Brain microvascular endothelial cell (primary cell): Measurements from ENCODE around the gene LRRC8A.

Source experiments
- DNase-seq: peaks from one replicate; pipeline ENCODE4 v3.0.0-alpha.2; 2020
- H3K27ac ChIP-seq: fragments of 250-450 bp; sonication (Bioruptor Pico); 2 replicates; pipeline ENCODE4 v1.5.1; 2020; ENCODE audit warnings: mild to moderate bottlenecking, moderate library complexity
- H3K27me3 ChIP-seq: fragments of 250-450 bp; sonication (Bioruptor Pico); replicated peaks from 2 replicates; pipeline ENCODE4 v1.5.1; 2020; ENCODE audit warnings: mild to moderate bottlenecking
- H3K36me3 ChIP-seq: fragments of 250-450 bp; sonication (Bioruptor Pico); replicated peaks from 2 replicates; pipeline ENCODE4 v1.5.1; 2020; ENCODE audit warnings: mild to moderate bottlenecking
- H3K4me3 ChIP-seq: 2 replicates; pipeline ENCODE4 v1.5.1; 2011; ENCODE audit warnings: low read depth, mild to moderate bottlenecking, control low read depth, low read length, moderate library complexity
- CTCF ChIP-seq: IDR thresholded peaks from 2 replicates; pipeline ENCODE4 v1.5.1; 2011; ENCODE audit warnings: low read depth, mild to moderate bottlenecking, moderate library complexity, low read length, control low read depth, inconsistent platforms; ENCODE audit errors: missing control alignments
- in situ Hi-C: cut with HindIII; loops from 2 replicates; pipeline ENCODE4 v1.10.0; 2017; ENCODE audit warnings: low sequenced_read_pairs, low pct_ligation_motif_present

LRRC8A gene

DNA sequence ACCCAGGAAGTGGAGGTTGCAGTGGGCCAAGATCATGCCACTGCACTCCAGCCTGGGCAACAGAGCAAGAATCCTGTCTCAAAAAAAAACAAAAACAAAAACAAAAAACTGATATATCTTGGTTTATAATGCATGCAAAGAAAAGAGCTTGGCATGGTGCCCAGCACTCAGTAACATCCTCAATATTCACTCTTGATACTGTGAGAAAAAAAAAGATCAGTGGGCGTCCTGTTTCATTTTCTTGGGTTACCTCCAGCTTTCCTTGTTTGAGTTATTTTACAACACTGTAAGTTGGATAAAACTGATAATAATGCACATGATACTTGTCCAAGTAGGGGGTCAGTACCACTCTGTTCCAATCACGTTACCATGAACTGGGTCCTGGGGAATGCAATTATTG is 46.7 kb downstream of the LRRC8A start:
- no peak overlapping the region for H3K27ac ChIP-seq
- in situ Hi-C loops, result no loop called here
- H3K27me3 ChIP-seq, result no peaks in the 10 kb centered on the region
- no peak overlapping the region for H3K4me3 ChIP-seq
- no peak for DNase-seq
- H3K36me3 ChIP-seq, result no peaks in the 10 kb centered on the region
- no peak for TF ChIP-seq CTCF

DNA sequence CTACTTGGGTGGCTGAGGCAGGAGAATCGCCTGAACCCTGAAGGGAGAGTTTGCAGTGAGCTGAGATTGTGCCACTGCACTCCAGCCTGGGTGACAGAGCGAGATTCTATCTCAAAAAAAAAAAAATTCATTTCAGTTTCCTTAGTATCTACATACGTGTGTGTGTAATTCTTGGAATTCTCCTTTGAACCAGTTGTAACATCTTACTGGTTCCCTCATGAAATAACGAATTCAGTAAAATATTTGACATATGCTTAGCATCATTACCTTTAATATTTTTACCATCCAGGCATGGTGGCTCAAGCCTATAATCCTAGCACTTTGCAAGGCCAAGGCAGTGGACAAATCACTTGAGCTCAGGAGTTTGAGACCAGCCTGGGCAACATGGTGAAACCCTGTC is 47.6 kb downstream of the LRRC8A start:
- TF ChIP-seq CTCF, result no peak
- no peak overlapping the region for H3K27ac ChIP-seq
- in situ Hi-C loops, result no loop called here
- no peaks in the 10 kb centered on the region for H3K27me3 ChIP-seq
- no peaks in the 10 kb centered on the region for H3K36me3 ChIP-seq
- no peak for DNase-seq
- no peak overlapping the region for H3K4me3 ChIP-seq

DNA sequence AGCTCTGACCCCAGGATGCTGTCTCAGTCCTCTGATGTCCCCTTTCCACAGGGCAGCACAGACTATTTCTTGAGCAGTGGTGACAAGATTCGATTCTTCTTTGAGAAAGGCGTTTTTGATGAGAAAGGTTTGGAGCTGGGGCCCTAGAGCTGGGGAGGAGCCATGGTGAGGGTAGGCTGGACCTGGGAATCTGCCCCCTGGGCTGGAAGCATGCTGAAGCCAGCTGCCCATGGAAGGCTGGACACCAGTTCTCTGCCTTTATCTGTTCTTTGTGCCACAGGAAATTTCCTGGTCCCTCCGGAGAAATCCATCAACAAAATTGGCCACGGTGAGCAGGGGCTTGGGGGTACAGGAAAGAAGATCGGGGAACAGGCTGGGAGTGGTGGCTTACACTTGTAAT is 51.8 kb downstream of the LRRC8A start:
- DNase-seq, result no peak
- TF ChIP-seq CTCF, result no peak
- Histone ChIP-seq H3K27ac (no peak overlapping the region), H3K36me3 (no peaks in the 10 kb centered on the region), H3K4me3 (no peak overlapping the region), H3K27me3 (no peaks in the 10 kb centered on the region)
- in situ Hi-C loops, result no loop called here

DNA sequence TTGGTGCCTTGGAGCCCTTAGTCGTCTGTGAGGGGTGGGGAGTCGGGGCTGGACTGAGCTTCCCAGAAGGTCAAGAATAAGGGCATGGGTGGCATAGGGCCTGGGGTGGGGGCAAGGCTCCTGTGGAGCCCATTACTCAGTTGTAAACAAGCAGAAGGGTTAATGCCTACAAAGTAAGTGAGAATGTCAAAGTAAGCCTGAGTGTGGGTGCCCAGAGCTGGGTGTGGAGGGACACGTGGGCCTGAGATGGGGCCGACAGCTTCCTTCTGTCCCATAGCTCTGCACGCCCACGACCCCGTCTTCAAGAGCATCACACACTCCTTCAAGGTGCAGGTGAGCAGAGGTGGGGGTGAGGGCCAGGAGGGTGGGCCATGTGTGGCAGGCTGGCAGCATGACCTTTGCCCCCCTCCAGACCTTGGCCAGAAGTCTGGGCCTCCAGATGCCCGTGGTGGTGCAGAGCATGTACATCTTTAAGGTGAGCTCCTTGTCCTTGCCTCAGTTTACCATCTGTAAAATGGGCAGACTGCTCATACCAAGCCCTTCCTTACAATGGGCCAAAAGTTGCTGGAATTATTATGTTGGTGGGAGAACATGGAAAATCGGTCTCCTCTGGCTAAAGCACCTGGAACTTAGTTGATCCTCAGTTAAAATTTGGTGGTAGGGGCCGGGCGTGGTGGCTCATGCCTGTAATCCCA is 54.4 kb downstream of the LRRC8A start:
- in situ Hi-C loops, result no loop called here

GRCh38 chr9:128937310-128938165 is 55.6 kb downstream of the LRRC8A start:
- in situ Hi-C loops, result no loop called here
- no peak for TF ChIP-seq CTCF
- H3K36me3 ChIP-seq, result no peaks in the 10 kb centered on the region
- H3K27me3 ChIP-seq, result no peaks in the 10 kb centered on the region
- no peak overlapping the region for H3K4me3 ChIP-seq
- no peak for DNase-seq
- H3K27ac ChIP-seq, result no peak overlapping the region

More for the DNA sequence above, 54.4 kb downstream of the LRRC8A start:
- DNase-seq, result no peak
- no peak overlapping the region for H3K4me3 ChIP-seq
- no peaks in the 10 kb centered on the region for H3K27me3 ChIP-seq
- no peaks in the 10 kb centered on the region for H3K36me3 ChIP-seq
- H3K27ac ChIP-seq, result no peak overlapping the region
- TF ChIP-seq CTCF, result no peak
